Activated CD4-positive, alpha-beta T cell treated with anti-CD3 and anti-CD28 coated beads for 48 hours (primary cell): ENCODE results near the gene TMC3.
A peak's percentile ranks its signal among the peaks of the same experiment; 100 is the strongest.
"Not testable (repeated sequence)": the region's sequence is repeated elsewhere in the genome, so short reads cannot be mapped to it uniquely, and the experiment has no call there.

Source experiments
- DNase-seq: peaks from one replicate; pipeline ENCODE4 v3.0.0-alpha.2; 2020

Gene TMC3

DNA sequence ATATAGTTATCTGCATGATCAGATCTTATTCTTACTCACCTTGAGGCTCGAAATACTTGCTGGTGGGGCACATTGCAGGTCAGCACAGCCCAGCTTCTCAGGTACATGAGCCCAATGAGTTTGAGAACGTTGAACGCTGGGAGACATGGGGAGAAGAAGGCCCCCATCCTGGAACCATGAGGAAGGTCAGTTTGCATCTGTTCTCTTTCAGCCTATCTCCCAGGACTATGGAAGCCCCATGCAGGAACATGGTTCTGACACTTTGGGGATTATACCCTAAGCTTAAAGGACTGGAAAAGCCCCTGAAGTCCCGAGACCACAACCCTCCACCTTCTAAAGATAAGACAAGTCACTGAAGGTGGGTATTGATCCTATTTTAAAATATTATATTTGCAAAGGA lies 32.7 kb downstream of the TMC3 start:
- DNase-seq: no peak

DNA sequence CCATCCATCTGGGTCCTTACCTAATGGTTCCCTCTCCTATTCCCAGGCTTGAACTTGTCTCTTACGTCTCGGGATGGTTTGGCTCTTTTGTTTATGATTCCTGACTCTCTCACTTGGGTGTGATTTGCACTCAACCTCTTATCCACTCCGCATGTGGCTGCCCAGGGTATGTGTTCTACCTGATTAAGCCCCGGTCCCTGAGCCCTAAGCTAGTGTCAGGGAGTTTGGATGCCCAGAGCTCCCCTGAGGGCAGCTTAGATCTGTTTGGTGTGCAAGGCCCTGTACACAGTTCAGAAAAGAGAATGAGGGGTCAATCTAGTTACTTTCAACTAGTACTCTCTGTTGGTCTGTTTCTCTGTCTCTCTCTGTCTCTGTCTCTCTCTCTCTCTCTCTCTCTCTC lies 34.2 kb downstream of the TMC3 start:
- no peak for DNase-seq

DNA sequence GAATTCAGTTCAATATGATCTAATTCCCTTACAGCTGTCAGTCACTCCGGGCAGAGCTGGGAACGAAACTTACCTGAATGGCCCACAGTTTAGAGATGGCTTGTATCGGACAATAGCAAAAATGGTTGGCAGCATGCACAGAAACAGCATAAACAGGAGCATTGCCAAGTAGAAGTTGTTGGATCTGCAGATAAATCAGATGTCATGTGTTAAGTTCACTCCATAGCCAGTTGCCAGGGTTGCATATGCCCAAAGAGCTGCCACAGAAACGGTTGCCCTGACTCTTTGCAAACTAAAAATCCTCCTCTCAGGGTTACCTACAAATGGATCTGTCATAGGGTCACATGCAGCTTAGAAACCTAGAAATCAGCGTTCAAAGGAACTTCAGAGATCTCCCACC lies 34.7 kb downstream of the TMC3 start:
- DNase-seq: no peak

DNA sequence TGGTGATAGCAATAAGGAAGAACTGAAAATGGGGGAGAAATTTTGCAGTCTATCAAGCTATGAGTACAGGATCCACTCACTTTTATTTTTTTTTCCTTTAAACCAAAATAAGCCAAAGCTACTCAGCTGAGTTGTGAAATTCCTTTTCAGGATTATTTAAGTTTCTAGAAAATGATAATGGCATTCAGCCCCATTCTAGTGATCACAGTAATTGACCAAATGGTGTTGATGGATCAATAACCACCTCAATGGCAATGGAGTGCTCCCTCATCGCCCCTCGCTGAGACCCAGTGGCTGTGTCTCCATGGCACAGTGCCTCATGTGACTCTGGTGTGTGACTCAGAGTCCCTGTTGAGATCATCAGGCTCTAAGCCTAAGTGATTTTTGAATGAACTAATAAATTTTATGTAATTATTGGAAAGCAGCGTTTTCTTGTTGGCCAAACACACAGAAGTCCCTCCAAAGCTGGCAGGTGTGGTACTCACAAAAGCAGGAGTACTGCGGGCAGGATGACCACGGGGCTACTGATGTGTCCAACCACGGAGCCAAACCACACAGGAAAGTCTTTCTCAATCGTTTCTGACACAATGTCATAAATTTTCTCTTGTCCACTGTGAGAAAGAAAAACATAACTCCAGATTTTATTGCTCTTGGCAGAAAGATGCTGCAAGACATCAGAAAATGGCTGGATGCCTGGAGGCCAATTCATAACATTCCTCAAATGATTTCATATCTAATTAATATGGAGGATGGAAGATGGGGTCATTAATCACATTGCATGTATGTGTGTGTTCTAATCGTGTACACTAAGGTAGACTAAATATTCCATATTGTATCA lies 35.6 kb downstream of the TMC3 start:
- no peak for DNase-seq

DNA sequence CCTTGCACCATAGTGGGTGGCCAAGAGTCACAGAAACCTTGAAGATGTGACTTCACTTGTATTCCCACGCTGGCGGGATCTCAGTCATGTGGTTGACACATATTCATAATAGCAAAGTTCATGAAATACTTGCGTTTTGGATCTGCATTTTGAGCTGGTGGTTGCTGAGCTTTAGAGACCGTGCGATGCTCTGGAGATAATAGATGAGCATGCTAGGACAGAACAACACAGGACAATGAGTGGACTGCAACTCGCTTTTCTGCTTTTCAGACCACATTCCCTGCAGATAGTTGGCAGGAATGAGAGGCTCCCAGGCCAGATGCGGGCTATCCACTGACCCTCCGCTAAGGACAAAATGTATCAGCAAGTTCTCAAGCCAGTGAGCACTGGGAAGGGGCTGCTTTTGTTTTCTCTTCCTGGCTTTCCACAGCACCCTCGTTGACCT lies 36.3 kb downstream of the TMC3 start:
- DNase-seq: no peak

DNA sequence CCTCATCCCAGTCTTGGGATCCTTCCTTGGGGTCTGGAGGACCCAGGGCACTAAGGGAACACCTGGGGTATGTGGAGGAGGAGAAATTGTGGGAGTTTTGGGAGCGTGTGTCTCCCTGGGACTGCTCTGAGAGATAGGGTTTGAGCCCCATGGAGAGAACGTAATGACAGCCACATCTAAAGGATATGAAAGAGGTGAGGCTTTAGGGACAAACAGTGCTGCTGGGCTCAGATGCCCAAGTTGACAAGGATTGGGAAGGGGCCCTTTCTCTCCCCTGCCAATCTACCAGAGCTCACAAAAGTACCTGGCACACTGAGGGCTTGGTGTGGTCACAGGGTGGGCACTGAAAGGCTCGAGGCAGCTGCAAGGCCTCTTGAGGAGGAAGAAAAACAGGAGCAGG lies 36.8 kb downstream of the TMC3 start:
- DNase-seq: no peak

DNA sequence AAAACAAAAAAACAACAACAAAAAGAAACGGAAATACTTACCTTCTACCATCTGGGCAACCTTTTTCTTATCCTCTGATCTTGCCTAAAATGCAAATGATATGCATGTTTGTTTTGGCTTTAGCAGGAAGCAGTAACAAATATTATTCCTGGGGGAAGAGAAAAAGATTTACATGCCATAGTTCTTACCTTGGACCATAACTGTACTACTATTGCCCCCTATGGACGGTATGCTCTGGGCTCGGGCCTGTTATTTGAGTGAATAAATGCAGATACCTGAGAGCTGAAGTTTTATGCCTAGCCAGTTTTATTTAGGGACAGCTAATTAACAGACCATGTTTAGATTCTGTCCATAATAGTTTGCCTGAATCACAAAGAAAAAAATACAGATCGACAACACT lies 37.4 kb downstream of the TMC3 start:
- peak; percentile 30 for DNase-seq

DNA sequence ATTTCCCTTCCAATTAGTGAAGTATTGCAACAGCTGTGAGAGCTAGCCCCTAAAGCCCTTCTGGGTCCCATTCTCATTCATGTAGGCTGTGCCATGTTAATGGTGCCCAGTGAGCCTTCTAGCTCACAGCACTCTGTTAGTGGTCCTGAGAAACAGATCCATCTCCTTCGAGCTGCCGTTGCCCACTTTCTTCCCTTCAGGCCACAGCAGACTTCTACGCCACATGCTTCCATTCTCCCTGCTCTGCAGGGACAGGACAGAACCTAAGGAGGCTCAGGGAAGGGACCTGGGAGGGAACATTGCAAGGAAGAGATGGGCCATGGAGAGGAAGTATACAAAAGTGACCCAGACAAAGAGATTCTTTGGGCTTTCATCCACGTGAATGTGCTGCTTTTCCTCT lies 38.4 kb downstream of the TMC3 start:
- no peak for DNase-seq

DNA sequence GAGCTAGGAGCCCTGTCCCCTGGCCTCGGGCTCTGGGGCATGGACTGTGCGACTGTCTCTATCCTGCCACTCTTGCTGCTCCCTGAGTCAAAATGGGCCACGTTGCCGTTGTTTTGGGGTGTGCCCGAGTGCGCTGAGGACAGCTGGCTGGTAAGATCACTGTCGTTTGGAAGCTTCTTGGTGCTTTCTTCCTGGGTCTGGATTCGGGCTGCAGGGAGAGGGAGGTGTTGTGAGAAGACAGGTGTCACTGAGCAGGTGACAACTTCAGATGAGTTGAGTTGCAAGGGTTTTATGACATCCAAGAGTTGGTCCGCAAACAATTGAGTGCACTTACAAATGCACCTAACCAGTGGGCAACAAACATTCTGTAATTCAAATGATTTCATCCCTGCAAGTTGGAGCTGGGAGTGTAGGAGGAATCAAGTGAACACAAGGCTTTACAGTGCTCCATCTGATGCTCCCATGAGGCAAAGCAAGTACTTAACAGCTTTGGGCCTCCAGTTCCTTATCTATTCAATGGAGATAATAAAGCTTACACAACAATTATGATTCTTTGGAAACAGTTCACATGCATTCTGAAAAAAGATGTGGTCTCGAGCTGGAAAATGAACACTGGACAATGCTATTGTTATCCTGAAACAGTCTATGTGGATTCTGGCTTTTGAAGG lies 39.1 kb downstream of the TMC3 start:
- DNase-seq: no peak

DNA sequence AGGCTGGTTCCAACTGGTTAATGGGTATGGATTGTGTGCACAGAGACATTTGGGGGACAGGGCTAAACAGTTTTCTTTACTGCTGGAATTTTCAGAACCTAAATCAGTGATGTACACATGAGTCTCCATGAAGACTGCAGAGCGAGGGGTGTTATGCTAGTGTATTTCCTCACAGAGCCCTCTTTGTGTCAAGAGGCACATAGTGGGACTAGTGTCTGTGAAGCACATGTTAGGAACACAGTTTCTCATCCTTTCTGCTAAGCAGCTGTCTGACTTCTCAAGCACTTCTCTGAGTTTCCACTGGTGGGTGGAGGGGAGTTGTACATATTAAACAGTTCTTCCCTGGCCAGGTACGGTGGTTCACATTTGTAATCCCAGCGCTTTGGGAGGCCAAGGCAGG lies 40.6 kb downstream of the TMC3 start:
- no peak for DNase-seq

DNA sequence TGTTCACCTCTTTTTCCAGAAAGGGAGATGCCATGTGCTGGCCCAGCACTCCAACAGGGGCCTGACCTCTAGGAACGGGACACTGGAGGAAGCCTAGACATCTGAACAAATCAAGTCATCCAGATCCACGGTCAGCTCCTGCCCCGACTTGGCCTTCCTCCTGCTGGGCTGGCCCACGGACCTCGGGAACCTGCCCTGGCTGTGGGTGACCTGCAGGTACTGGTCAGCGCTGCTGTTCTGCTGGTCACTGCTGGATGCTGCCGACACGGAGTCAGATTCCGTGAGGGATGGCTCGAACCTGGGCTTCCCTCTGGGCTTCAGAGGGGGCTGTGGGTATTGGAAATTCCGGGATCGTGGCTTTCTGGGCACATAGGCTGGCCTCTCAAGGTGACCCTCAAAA lies 41.7 kb downstream of the TMC3 start:
- no peak for DNase-seq

DNA sequence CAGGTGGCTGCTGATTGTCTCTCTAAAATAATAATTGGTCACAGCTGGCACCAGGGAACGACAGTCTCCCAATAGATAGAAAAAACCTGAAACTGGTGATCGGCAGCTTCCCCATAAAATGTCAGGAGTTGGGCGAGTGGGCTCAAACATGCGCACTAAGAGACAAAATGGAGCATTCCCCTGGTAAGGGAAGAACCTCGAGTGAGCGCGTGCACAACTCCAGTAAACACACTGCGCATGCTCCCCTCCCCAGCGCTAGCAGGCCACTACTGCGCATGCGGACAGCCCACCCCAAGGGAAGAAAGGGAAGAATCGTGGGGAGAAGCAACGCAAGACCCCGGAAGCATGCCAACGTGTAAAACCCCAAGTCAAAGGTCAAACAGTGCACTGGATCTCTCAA lies 42.4 kb downstream of the TMC3 start:
- DNase-seq: no peak

DNA sequence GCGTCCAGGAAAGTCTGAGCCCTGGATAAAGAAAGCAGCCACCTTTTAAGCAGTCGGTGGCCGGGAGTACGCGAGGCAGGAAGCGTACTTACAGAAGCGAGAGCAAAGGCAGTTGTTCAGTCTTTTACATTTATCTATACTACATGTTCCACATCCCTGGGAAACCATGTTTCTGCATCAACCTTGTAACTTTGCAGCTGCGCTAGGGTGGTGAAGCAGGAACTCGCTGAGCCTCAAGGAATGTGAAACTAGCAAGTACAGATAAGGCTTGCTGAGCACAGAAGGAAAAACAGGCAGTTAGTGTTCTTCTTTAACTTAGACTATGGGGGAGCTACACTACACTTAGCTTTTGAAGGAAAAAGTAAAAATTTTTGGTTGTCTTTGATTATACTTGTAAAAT lies 42.9 kb downstream of the TMC3 start:
- not testable (repeated sequence) for DNase-seq

DNA sequence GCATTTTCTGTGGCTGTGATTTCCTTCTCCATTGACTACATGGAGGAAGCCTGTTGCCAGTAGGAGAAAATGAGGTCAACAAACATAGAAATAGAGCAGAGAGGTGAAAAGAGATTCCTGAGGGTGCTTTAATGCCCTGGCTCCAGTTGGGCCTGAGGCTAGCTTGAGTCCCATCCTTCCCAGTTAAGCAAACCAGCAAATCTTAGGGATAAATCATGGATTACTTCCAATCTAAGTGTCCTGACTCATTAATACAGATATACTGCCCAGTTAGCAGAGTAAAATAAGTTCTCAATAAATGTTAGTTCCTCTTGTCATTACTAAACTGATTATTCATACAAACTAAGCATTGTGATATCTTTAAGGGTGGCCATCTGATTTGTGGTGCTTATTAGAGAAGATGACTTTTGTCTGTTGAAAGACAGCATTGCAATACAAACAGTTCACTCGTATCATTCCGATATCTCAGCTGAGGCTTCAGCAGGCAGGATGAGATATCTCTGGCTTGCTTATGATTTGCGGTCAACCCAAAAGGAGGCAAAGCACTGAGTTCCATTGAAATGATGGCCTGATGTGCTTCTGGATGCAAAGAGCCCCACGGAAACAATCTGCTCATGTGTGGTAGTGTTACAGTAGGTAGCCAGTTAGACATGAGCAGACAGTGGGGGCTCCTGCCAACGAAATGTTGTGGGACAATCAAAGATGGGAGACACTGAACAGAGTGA lies 43.5 kb downstream of the TMC3 start:
- no peak for DNase-seq

DNA sequence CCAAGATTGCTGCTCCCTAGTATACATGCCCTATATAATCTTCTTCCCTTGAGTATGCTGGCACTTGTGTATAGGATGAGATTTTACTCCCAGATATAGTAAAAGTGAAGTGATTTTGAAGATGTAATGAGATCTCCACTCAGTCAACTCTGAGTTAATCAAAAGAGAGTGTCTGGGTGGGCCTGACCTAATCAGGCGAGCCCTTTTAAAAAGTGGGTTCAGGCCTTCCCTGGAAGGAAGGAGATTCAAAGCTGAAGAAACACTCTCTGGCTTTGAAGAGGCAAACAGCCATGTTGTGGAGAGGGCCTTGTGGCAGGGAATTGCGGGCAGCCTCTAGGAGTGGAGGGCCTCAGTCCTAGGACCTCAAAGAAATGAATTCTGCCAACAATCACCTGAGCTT lies 44.6 kb downstream of the TMC3 start:
- no peak for DNase-seq

DNA sequence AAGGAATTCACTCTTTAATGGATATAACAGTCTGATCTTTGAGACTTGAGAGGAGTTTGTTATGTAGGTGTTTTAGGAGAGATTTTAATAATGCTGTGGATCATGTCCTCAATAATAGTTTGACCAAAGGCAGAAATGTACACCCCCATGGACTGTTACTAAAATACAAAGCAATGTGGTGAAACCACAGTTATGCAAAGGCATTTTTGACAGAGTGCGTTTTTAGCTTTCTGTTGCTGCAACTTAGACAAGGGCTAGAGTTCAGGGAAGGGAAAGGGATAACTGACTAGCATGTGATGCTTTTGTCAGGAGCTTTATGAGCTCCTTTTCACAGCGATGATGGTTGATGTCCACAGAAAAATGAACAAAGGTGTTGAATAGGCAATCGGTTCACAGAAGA lies 46.5 kb downstream of the TMC3 start:
- DNase-seq: no peak

DNA sequence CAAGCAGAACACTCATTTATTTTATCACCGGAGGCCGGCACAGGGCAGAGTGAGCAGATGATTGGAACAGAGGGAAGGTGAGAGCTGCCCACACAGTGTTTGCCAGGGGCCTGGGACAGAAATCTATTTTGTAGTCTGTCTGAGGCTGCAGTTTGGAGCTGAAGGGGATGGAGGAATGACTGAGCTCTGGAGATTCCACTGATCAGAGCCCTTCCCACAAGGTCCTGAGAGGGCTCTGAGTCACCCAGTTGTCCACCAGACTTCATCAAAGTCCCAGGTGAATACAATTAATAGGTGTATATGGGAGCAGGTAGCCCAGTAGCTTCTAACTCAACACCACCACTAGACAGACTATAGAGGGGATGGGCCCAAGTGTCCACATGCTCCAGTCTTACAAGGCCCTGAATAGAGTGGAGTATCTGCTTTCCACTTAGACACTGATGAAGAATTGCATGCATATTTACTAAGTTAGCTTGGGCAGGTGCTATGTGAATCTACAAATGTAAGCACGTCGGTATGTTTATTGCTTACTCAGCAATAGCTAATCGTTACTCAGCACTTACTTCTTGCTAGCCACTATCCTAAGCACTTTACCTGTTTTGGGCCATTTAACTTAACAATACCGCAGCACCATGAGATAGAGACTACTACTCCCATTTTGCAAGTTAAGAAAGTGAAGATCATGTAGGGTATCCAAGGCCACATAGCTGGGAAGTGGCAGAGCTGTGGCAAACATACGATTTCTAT lies 47.4 kb downstream of the TMC3 start:
- DNase-seq: no peak

DNA sequence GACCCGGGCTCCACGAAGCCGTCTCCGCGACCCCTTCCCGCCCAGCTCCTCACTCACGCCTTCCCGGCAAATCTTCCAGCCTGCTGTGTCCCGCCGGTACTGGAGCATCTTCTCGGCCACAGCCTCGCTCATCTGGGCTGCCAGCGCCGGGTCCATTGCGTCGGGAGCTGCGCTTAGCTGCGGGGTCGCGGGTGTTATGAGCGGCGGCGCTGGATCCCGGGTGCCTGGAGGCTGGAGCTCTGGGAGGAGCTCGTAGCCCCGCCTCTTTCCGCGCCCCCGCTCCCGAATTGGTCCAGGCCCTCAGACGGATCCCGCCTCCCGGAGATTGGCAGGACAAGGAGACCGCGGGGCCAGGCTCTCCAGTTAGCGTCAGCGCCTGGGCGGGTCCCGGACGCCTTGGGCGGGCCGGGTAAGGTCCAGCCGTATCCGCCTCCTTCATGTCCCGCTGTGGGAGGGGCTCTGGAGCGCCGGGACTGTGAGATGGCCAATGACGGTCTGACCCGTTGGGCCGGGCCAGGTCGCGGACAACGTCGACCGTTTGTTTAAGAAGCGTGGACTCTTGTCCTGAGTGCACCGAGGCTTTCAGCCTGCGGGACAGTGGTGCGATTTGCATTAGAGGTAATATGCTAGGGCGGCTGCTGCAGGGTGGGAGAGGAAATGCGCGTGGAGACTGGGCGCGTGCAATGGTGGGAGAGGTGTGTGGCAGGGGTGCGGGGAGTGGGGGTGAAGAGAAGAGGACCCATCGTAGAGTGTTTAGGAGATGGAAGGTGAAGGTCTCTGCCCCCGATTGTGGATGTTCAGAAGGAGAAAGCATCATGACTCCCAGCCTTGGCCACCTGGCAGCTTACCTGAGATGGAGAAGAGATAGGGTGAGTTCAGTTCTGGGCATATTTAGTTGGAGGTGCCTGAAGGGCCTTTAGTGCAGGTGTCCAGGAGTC lies 49.8 kb downstream of the TMC3 start, which contains the start of gene STARD5:
TSS of gene STARD5 (minus strand) at position 198 of the 938 bp plus-strand sequence. CDS start at position 156, 42 bp downstream.
- peak; percentile 99 for DNase-seq

DNA sequence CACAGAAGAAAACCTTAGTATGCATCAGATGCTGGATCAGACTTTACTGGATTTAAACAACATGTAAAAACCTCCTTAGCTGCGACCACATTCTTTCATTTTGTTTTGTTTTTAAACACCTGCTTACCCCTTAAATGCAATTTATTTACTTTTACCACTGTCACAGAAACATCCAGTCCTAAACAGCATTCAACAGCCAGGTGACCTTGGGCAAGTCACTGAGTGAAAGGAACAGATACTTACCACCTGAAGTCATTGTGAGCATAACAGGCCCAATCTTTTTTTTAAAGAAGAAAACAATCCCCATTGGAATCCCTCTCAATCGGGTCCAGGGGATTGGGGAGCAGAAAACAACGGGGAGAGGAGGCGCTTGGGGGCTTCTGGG lies 50.5 kb downstream of the TMC3 start:
- no peak for DNase-seq

DNA sequence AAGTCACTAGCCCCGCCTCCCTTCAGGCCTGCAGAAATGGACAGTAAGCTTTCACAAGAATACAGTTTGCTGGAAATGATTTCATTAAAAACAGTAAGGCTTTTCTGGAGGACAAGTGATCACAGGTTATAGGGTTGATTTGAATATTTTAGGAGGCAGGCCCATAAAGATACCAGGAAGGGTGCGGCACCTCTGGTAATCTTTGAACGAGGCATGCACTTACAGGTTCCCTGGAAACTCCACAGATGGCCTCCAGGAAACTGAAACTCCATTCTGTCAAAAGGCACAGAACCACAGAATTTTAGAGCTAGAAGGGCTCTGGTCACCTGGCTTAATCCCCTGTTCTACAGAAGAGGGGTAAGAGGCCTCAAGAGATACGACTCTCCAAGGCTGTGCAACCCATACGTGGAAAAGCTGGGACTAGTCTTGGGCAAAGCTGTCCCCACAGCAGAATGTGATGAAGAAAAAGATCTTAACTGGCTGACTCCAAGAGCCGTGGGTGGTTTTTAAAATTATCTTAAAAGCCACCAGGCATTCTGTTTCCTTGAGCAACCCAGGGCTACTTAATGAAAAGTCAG lies 51.2 kb downstream of the TMC3 start:
- DNase-seq: no peak

DNA sequence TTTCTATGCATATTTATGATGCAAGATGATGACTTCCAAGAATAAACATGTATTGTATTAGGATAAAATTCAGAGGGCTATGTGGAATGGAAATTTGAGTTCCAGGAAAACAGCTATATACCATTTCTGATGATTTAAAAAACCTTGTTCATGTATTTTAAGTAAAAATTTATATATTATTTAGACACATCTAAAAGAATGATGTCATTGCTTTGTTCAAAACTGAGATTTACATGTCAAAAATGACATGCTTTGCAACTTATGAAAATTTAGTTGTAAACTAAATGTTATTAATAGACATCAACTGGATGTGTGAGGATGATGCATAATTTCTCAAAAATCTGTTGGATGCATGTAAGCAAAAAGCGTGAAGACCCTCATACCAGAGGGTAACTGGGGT lies 52.3 kb downstream of the TMC3 start:
- DNase-seq: no peak

DNA sequence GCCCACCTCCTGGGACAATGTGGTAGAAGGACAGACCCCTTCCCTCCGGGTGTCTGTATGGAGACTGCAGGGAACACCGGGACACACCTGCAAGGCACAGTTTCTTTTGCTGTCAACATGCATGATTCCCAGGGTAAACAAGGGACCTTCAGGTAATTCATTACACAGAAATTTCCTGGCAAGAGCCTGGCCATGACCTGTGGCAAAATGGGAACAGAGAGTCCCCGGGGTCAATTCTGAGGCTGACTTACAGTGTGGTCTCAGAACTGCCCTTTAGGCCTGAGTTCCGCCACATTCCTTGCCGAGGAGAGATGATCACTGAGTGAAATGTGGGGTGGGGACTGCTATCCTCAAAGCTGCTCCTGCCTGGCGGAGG lies 56.4 kb downstream of the TMC3 start:
- DNase-seq: no peak
